HG02884 (cell line): ENCODE data around the gene FAM193A.
"Not testable (repeated sequence)": the region's sequence is repeated elsewhere in the genome, so short reads cannot be mapped to it uniquely, and the experiment has no call there.

Experiments
- ATAC-seq: cut with Tn5 transposase; IDR thresholded peaks from one replicate; pipeline ENCODE4 v1.9.1; 2021; ENCODE audit warnings: mild to moderate bottlenecking, moderate library complexity; ENCODE audit not compliant: unreplicated experiment

FAM193A gene

DNA sequence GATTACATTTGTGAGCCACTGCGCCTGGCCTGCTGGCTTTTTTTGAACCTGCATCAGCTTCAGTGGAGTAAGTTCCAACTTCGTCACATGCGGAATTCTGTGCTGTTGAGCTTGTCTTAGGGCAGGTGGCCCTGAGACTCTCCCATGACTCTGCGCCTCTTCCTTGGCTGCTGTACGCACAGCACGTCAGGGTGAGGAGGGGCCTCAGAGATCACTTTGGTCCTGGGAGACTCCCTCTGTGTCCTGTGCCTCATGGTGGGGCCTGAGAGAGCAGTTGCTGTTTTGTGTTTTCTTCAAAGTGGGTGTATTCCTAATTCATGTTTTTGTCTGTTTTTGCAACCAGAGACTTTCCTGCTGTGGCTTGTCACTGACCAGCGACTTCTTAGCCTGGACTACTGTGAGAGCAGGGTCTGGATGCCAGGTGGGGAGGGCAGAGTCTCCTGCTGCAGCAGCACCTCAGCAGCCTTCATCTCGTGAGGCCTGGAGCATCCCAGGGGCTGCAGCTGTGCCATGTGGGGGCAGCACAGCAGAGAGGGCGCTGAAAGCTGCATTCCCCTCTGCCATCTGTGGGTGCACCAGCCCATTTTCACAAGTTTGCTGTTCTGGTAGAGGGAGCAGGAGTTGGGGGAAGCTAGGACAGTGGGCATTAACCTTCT is 111.8 kb downstream of the FAM193A start:
- ATAC-seq = no peak

DNA sequence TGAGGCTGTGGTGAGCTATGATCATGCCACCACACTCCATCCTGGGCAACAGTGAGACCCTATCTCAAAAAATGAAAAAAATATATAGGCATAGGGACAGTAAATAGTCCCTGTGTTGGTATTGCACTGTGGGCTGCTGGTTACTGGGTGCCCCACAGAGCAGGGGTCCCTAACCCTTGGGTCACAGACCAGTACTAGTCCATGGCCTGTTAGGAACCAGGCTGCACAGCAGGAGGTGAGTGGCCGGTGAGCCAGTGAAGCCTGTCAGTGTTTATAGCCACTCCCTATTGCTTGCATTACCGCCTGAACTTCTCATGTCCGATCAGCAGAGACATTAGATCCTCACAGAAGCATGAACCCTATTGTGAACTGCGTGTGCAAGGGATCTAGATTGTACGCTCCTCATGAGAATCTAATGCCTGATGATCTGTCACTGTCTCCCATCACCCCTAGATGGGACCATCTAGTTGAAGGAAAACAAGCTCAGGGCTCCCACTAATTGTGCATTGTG is 113.2 kb downstream of the FAM193A start:
- no peak for ATAC-seq

DNA sequence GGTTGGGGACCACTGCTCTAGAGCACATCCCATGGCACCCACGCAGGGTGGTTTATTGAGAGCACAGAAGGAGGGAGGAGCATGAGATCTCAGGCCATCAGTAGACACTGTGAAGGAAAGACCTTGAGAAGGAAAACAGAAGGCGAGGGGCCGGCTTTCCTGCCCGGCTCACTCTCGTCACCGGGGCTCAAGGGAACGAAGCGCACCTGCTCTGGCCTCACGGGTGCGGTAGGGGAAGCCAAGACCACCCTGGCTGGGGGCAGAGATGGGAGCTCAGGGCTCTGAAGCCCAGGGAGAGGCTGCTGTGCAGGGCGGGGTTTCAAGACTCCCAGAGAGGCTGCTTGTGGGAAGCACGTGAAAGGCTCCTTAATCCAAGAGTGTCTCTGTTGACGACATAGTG is 113.8 kb downstream of the FAM193A start:
- ATAC-seq = no peak

DNA sequence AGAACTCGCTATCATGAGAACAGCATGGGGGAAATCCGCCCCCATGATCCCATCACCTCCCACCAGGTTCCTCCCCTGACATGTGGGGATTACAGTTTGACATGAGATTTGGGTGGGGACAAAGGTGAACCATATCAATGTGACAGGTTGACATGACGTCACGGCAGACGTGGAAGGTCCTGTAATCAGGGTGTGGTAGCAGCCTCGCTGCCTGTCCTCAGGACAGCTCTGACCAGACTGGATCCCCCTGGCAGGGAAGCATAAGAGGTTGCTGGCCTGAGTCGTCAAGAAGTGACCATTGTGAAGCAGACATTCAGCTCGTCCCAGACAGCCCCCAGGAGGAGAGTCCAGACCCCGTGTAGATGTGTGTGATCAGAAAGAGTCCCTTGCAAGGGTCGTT is 115.1 kb downstream of the FAM193A start:
- no peak for ATAC-seq

DNA sequence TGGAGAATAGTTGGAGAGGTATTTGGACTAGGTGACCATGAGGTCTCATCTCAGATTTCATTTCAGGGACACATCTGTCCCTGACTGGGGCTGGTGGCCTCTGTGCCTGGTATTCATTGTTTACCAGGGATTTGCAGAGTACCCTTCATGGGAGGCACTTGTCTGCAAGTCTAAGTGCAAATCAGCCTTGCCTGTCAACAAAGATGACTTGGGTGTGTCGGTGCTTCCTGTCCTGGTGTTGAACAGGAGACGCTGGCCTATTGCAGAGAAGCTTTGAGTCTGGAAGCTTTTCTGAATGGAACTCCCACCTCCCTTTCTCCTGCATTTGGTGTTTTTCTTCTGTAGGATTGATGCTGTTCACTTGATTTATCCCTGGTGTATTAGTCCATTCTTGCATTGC is 115.6 kb downstream of the FAM193A start:
- ATAC-seq = no peak

DNA sequence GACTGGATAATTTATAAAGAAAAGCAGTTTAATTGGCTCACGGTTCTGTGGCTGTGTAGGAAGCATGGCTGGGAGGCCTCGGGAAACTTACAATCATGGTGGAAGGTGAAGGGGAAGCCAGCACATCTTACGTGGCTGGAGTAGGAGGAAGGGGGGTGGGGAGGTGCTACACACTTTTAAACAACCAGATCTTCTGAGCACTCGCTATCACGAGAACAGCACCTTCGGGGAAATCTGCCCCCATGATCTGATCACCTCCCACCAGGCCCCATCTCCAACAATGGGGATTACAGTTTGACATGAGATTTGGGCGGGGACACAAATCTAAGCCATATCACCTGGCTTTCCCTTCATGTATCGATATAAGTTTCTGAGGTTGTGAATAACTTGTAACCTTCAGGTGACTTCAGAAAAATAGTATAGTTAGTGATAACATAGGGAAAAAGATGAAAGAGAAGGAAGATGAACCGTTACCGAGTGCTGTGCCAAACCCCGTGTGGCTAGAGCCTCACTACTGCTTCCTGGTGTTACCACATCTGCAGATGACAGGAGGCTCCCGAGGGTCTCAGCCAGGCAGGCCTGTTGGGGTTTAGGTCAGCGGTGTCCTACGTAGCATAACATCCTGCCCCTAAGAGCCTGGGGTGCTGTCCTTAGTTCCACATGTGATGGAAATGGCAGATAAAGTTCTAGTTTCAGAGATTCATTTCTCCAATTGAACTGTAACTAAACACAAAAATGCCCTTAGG is 116.1 kb downstream of the FAM193A start:
- ATAC-seq = no peak

DNA sequence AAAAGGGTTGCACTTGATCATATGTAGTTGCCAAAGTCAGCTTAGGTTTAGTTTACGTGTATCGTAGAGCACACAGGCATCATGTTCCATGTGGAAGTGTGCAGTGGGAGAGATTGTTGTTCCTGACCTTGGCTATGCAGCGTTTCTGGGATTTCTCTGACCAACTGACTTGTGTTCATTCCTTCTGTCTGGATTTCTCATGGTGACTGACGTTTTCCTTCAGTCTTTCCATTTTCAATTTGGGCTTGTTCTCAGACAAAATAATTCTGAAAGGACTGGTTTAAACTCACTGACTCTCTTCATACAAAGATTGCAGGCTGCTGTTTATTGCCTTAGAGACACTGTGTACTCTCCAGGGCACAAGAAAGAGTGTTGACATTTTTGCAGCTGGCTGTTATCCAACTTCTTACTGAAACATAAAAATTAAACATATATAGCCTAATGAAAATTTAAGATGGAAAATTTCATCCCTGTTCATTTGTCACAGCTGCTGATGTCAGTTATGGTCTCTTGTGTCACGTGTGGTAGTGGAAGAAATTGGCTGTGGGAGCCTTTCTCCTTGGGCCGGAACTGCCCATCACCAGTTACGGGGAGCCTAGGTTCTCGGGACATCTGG is 124.3 kb downstream of the FAM193A start:
- no peak for ATAC-seq

DNA sequence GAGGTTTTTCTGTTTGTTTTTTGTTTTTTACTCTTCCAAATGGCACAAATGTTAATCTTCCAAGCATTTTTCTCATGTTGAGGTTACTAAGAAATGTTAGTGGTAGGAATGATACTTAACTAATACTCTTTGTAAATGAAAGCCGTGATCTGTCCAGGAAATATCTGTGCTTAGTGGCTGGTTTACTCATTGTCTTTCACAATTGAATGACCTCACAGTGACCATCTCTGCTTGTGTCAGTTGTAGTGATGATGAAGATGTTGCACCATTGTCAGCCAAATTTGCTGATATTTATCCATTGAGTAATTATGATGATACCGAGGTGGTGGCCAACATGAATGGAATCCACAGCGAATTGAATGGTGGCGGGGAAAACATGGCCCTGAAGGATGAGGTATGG is 126.2 kb downstream of the FAM193A start:
- ATAC-seq = no peak

DNA sequence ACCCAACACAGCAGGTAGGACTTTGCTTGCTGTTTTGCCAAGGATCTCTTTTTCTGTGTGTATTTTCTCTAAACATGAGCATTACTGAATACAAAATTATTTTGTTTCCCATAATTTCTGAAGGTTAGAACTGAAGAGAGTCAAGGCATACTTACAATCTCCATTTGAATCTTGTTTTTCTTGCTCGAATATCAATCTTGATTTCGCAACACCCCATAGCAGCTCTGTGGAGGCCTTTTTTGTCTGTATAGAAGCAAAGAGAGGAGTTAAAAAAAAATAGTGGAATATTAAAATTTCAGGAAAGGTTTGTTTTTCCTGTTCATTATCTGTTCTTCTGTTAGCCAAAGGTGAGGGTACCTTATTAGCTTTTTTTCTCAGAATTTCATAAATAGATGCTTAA is 126.8 kb downstream of the FAM193A start:
- no peak for ATAC-seq

DNA sequence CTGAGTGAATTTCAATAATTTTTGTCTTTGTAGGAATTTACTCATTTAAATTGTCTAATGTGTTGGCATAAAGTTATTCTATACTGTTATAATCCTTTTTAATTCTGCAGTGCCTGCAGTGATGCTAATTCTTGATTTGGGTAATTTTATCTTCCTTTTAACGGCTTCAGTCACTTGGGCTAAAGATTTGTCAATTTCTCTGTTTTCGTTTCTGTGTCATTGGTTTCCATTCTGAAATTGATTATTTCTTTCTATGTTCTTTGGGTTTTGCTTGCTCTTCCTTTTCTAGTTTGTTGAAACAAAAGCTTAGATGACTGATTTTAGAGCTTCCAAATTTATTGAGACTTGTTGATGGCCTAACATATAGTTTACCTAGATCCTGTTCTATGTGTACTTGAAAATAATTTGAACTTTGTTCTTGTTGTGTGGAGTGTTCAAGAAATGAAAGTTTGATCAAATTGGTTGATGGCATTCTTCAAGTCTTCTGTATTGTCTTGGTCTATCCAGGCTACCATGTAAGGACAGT is 130.3 kb downstream of the FAM193A start:
- no peak for ATAC-seq

DNA sequence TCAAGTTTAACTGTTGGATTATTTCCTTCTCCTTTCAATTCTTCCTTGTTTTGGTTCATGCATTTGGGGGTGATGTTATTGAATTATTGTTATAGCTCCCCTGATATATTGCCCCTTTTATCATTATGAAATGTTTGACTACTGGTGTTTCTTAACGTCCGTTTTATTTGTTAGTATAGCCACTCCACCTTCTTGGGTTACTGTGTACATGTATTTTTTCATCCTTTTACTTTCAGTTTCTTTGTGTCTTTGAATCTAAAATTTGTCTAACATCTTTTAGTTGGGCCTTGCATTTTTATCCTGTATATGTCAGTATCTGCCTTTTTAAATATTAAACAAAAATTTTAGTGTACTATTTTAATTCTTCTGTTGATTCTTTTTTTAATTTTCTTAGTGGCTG is 131.0 kb downstream of the FAM193A start:
- ATAC-seq = no peak

DNA sequence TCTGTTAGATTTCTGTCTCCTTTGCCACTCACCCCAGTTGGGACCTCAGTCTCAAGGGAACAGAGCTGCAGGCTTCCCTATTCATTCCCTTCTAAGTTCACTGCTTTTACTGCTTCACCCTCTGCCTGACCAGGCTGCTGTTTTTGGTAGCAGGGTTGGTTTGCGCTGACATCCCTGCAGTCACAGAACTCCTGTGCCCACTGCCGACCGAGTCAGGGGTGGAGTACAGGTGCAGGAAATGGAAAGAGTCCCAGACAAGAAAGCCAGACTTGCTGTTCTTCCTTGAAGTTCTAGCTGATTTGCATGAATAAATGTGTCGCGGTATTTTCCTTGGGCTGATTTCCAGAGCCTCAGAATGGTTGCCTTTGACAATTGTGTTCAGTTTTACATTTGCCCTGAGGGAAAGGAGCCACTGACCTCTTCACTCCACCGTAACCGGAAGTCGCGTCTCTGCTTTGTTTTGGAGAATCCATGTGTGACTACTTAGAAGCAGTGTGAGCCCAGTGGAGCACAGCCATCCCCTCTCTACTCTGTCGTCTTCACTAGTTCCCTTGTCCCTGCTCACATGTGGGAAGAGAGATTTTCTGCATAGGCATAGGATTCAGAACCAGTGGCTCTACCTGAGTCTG is 134.9 kb downstream of the FAM193A start:
- no peak for ATAC-seq

DNA sequence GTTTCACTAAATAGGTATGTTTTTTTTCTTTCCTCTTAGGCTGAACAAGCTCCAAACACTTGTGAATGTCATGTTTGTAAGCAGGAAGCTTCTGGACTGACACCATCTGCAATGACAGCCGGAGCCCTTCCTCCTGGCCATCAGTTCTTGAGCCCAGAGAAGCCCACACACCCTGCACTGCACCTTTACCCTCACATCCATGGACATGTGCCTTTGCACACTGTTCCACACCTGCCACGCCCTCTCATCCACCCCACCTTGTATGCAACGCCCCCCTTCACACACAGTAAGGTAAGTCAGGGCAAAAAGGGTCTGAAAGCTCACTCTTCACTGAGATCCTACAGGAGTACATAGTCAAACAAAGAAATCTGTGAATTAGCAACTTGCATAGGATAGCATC is 135.6 kb downstream of the FAM193A start:
- no peak for ATAC-seq

DNA sequence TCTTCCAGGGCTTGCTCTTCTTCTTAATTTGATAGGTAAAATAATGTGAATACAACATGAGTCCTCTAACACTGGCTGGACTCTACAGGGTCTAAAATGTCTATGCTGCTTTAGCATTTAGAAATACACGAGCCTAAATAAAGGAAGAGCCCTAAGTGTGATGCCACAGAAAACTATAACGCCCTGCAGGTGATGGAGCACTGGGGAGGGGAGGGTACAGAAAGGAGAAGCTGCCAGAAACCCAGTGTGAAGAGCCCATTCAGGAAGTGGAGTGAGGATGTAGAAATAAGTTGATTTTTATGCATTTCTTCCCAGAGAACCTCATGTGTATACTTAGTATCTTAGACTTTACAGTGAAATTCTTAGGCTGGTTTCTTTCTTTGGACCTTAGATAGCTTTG is 136.3 kb downstream of the FAM193A start:
- ATAC-seq = no peak

DNA sequence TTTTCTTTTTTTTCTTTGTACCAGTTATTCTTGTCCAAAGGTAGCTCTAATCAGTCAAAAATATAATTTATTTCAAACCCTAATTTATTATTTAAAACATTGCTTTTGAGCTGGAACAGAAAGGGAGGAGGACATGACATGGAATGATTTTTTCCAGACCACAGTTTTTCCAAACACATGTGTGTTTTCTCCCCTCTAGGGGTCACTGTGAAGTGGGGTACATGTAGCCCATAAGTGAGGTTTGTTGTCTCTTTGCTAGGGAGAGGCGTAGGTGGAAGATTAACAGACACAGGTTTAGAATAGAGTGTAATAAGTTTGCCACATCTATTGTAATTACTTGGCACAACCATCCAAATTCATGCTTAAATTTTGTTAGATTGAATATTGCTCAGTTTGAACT is 136.7 kb downstream of the FAM193A start:
- no peak for ATAC-seq

DNA sequence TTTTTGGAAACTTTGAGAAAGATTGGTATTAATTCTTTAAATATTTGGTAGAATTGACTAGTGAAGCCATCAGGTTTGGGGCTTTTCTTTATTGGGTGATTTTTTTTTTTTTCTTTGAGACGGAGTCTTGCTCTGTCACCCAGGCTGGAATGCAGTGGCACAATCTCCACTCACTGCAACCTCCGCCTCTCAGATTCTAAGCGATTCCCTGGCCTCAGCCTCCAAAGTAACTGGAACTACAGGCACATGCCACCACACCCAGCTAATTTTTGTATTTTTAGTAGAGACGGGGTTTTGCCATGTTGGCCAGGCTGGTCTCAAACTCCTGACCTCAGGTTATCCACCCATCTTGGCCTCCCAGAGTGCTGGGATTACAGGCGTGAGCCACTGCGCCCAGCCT is 143.3 kb downstream of the FAM193A start:
- ATAC-seq = not testable (repeated sequence)

DNA sequence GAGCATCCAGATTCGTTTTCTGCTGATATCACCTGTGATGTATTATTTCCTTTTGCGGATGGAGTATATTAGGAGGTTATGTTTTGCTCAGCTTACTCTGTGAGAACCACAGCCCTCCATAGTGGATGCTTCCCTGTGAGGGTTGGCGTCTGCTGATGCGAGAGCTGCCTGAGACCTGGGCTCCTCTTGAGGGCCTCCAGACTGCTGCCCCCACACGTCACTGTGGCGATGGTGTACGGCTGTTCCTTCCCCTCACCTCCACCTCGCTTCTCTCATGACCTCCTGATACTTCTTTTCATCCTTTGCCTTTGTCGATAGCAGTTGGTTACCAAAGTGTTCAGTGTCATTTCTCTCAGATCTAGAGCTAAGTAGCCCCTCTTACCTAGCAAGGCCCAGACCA is 148.0 kb downstream of the FAM193A start:
- no peak for ATAC-seq

DNA sequence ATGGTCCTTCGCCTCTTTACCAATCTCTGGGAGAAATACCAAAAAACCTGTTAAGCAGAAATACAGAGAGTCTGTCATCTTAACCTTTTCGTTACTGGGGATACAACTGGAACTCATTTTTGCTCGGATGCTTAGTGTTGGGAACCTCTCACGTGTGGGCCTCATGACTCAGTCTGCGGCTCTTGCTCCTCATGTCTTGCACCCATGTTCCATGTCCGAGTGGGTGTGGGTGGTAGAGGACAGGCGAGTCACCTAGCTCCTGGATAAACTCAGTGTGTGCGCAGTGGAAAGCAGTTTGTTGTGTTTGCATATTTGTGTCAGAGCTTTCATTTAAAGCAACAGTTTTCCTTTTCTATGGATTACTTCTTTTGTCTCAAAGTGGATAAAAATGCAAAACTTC is 149.1 kb downstream of the FAM193A start:
- ATAC-seq = no peak

DNA sequence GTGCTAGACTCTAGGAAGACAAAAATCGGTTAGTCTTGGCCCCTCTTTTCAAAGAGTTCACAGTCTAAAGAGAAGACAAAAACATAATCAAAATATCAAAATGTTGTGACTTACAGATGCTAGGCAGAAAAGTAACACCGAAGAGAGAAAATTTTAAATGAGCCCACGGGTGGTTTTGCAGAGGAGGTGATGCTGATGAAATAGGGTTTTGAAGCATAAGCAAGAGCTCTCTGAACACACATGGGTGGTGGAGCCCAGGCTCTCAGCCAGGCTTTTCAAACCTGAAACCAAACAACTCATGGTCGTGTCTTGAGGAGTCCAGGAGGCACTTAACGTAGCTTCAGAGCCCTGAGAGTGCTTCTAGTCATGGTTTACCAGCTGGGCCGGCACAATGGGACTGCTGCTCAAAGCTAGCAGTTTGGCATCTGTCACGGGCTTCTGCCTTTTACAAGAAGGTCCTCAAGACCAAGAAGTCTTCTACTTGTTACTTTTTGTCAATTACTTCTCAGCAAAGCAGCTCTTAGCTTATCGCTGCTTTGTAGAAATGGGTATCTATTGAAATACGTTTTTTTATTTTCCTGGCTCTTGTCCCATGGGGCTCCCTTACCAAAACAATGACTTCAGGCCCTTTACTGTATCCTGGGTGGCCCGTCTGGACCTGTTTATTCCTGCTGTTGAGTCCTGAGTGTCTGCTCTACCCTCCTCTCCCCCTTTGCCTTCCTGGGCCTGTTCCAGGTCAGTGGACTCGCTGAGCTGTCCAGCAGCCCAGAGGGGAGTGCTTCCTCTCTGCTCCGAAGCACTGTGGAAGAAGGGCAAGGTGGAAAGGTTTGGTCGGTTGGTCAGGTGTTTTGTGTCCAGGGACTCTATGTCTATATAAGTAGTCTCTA is 150.2 kb downstream of the FAM193A start:
- ATAC-seq = no peak

DNA sequence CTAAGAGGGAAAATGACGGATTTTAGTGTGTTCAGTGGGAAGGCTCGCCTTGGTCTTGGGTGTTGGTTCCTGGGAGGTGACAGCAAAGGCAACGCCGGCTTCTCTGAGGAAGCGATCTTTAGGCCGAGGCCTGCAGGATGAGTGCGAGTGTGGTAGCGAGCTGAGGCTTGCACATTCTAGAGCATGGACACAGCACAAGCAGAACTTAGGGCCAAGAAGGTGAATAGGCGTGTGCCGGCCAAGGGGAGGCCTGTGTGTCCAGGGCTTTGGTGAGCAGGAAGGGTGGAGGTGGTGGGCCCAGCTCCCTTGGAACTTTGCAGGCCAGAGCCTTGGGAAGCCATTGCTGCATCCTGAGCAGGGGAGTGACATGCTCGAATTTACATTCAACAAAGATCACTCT is 151.8 kb downstream of the FAM193A start:
- no peak for ATAC-seq
